ENCODE results near the gene FYB1. TPM values are rescaled to one million over a fixed set of nuclear protein-coding genes. Genes with fewer than 3 reads are reported as not detected.

FYB1 gene
- total RNA-seq, 1 experiment from 2014 or later: not detected

- no peak overlapping the region for H2BK5ac ChIP-seq (ENCODE audit: insufficient read length, low read length)
- no peaks in the 10 kb centered on the region for H3K23me2 ChIP-seq (ENCODE audit: insufficient read length, low read depth, low read length, poor library complexity, severe bottlenecking)
- no peaks in the 10 kb centered on the region for H3K4me1 ChIP-seq (ENCODE audit: insufficient read depth, low read length)
- H3K23ac ChIP-seq (ENCODE audit: insufficient read length, low read depth, low read length): no peak overlapping the region
- H4K20me1 ChIP-seq (ENCODE audit: control insufficient read depth, insufficient read depth, insufficient read length): no peaks in the 10 kb centered on the region
- no peaks in the 10 kb centered on the region for H3K79me1 ChIP-seq (ENCODE audit: insufficient read depth, low read depth, low read length, poor library complexity, severe bottlenecking)
- no peak overlapping the region for H3K18ac ChIP-seq (ENCODE audit: insufficient read length, low read depth, low read length)
- H3K4me1 Mint-ChIP-seq: peaks cover 5 to 6% of the 10 kb centered on the region in 2 experiments
- peaks cover 0 to 6% of the 10 kb centered on the region in 2 experiments; a peak in 2 of 5 replicates for H3K9me3 Mint-ChIP-seq
- H3K4me2 ChIP-seq (ENCODE audit: insufficient read depth, insufficient read length, low read length): no peak overlapping the region
- no peak overlapping the region for H4K91ac ChIP-seq (ENCODE audit: insufficient read length, low read depth, low read length)
- no peak overlapping the region for H3K9ac ChIP-seq (ENCODE audit: extremely low read depth, insufficient read length, low read length)
- H3K14ac ChIP-seq (ENCODE audit: insufficient read depth, low read length): no peak overlapping the region
- H3K27me3 ChIP-seq (ENCODE audit: insufficient read depth, low read length): no peaks in the 10 kb centered on the region
- H3K4ac ChIP-seq (ENCODE audit: low read depth, low read length): no peak overlapping the region
- no peak overlapping the region for H2BK15ac ChIP-seq (ENCODE audit: low read depth, low read length)
- no peak for TF ChIP-seq CTCF (conservative IDR thresholded peaks at IDR 0.05)
- no peak overlapping the region for H2BK12ac ChIP-seq (ENCODE audit: insufficient read length, low read depth, low read length)
- no peak overlapping the region for H3K4me3 Mint-ChIP-seq
- no peaks in the 10 kb centered on the region; the same call in 1 of the 2 replicates for H3K79me2 ChIP-seq (ENCODE audit: insufficient read depth, low read length)
- no peaks in the 10 kb centered on the region for H3K9me3 ChIP-seq (ENCODE audit: control insufficient read depth, low read depth, low read length)
- DNase-seq: no peak
- H3K56ac ChIP-seq (ENCODE audit: insufficient read length, low read depth, low read length): no peak overlapping the region
- no peak overlapping the region for H2BK120ac ChIP-seq (ENCODE audit: low read depth, low read length, poor library complexity, severe bottlenecking)
- no peaks in the 10 kb centered on the region for H3K27me3 Mint-ChIP-seq (ENCODE audit: low read depth)
- WGBS (ENCODE audit: extremely low coverage, insufficient read length, low lambda C conversion rate): no CpG with 5 or more reads among the region's 3 CpGs
- no peak overlapping the region for H3K27ac ChIP-seq (ENCODE audit: insufficient read length, low read depth, low read length)
- no peak overlapping the region for H2AK5ac ChIP-seq (ENCODE audit: insufficient read length, low read length)
- no peaks in the 10 kb centered on the region for H3K36me3 Mint-ChIP-seq (ENCODE audit: insufficient read depth in 1 of 3, low read depth in 3 of 3)
- H2BK20ac ChIP-seq (ENCODE audit: low read depth, low read length, poor library complexity, severe bottlenecking): no peak overlapping the region
- H4K8ac ChIP-seq (replicated peaks; ENCODE audit: insufficient read length, low read depth, low read length): no peak overlapping the region
- no peak overlapping the region for H3T11ph ChIP-seq (ENCODE audit: low read length)
- no peak overlapping the region for H2AFZ ChIP-seq (ENCODE audit: low read length)
- H3K27ac Mint-ChIP-seq: no peak overlapping the region
- H4K5ac ChIP-seq (ENCODE audit: insufficient read length, low read depth, low read length): no peak overlapping the region
Observed at GRCh38 chr5:39177631-39177964, 41.8 kb downstream of the FYB1 start.

All from H9 (cell line).